WI38 (cell line): ENCODE measurements around the gene KHDC4.

Experiments used
- H3K4me3 ChIP-seq: 2 replicates; pipeline ENCODE4 v1.5.1; 2011; ENCODE audit warnings: low read depth, mild to moderate bottlenecking, control low read depth, low read length
- CTCF ChIP-seq: IDR thresholded peaks from 2 replicates; pipeline ENCODE4 v1.5.1; 2012; ENCODE audit warnings: low read depth, mild to moderate bottlenecking, control low read depth, low read length

KHDC4 gene

GRCh38 chr1:155978325-155978972 is 44.2 kb upstream of the KHDC4 start, which contains the start of gene ARHGEF2:
TSS of gene ARHGEF2 (minus strand) at chr1:155978547. CDS start at chr1:155978427, 120 bp downstream.
- peak within 1 kb of the TSS; percentile 85 for H3K4me3 ChIP-seq
- no peak for TF ChIP-seq CTCF

GRCh38 chr1:155977690-155978324 is 43.6 kb upstream of the KHDC4 start:
- no peak for TF ChIP-seq CTCF
- H3K4me3 ChIP-seq: peak overlapping the region; percentile 85

- peak overlapping the region; percentile 85 for H3K4me3 ChIP-seq
- TF ChIP-seq CTCF: no peak
These were observed 42.9 kb upstream of the KHDC4 start for GRCh38 chr1:155976913-155977689.

GRCh38 chr1:155976062-155976912 is 42.1 kb upstream of the KHDC4 start:
- peak overlapping the region; percentile 85 for H3K4me3 ChIP-seq
- no peak for TF ChIP-seq CTCF

- no peak for TF ChIP-seq CTCF
- H3K4me3 ChIP-seq: peak overlapping the region; percentile 85
These were observed 41.3 kb upstream of the KHDC4 start for GRCh38 chr1:155975375-155976061.

- TF ChIP-seq CTCF: no peak
- peak overlapping the region; percentile 85 for H3K4me3 ChIP-seq
These were observed 40.2 kb upstream of the KHDC4 start for GRCh38 chr1:155974208-155975115.
